ENCODE measurements around the gene LDB2.

LDB2 gene

DNA sequence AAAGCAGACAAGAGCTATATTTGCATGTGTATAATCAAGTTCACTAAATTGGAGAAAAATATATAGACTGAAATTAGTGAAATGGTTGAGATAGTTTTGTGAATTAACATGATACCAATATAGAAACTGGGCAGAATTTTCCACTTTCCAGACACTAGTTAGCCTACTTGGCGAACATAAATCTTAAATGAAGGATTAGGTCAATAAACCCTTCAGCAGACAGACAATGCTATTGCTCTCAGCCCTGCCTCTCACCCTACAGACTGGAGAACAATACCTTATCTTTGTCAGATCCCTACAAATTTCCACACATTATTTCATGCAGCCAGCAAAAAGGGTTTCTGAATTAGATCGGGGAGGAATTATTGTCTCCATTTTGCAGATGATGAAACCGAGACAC, 435.8 kb downstream of the LDB2 start:
- FAIRE-seq: no peak

GRCh38 chr4:16461362-16461761, 437.1 kb downstream of the LDB2 start:
- FAIRE-seq: no peak

DNA sequence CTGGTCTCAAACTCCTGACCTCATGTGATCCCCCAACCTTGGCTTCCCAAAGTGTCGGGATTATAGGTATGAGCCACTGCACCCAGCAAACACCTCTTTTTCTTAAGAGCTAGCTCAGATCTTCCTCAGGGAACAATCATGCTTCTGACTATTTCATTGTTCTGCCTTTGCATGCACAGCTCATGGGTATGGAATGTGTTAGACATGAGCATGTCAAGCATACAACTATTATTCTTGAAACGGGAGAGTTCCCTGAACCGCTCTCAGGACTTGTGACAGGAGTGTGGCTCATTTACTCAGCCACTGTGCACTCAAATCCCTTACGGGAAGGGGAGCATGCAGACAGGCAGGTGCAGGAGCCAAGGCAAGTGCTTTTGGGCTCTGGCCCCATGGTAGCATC, 440.5 kb downstream of the LDB2 start:
- no peak for FAIRE-seq

All from TTC549 (cell line).